ENCODE results near the gene CALY.
"Not testable (repeated sequence)": the region's sequence is repeated elsewhere in the genome, so short reads cannot be mapped to it uniquely, and the experiment has no call there.

DNA sequence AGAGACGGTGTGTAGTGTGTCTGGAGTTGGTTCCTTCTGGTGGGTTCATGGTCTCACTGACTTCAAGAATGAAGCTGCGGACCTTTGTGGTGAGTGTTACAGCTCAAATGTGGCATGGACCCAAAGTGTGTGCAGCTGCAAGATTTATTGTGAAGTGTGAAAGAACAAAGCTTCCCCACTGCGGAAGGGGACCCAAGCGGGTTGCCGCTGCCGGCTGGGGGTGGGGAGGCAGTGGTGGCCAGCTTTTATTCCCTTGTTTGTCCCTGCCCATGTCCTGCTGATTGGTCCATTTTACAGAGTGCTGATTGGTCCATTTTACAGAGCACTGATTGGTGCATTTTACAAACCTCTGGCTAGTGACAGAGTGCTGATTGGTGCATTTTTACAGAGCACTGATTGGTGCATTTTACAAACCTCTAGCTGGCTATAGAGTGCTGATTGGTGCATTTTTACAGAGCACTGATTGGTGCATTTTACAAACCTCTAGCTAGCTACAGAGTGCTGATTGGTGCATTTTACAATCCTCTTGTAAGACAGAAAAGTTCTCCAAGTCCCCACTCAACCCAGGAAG is 15.8 kb downstream of the CALY start:
- TF ChIP-seq POLR2A, CTCF (IDR thresholded peaks at IDR 0.05): not testable (repeated sequence)

Data from heart left ventricle (tissue), 13 donors.